Measurements from ENCODE around the gene SCFD2.
"Not testable (repeated sequence)": the region's sequence is repeated elsewhere in the genome, so short reads cannot be mapped to it uniquely, and the experiment has no call there.

SCFD2 gene

DNA sequence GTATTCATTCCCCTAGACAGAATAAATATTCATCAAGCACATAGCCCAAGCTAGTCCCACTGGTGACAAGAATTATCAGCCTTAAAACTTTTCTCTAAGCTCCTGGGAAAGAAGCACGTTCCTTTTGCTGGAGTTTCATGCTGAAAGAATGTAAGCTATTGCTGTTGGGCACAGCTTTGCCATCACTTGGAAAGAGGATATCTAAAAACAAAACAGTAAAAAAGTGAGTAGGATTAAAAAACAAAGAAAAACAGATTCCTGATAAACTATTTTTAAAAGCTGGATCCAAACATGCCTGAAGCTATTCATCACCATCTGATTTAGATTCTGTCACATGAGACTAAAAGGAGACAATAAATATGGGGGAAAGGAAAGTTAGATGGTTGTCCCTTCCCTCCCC, 176.8 kb downstream of the SCFD2 start:
- no peak for DNase-seq (ENCODE audit: low read depth in 2 of 2)

GRCh38 chr4:53186714-53187358, 179.0 kb downstream of the SCFD2 start:
- DNase-seq (ENCODE audit: low read depth in 2 of 2) = no peak

DNA sequence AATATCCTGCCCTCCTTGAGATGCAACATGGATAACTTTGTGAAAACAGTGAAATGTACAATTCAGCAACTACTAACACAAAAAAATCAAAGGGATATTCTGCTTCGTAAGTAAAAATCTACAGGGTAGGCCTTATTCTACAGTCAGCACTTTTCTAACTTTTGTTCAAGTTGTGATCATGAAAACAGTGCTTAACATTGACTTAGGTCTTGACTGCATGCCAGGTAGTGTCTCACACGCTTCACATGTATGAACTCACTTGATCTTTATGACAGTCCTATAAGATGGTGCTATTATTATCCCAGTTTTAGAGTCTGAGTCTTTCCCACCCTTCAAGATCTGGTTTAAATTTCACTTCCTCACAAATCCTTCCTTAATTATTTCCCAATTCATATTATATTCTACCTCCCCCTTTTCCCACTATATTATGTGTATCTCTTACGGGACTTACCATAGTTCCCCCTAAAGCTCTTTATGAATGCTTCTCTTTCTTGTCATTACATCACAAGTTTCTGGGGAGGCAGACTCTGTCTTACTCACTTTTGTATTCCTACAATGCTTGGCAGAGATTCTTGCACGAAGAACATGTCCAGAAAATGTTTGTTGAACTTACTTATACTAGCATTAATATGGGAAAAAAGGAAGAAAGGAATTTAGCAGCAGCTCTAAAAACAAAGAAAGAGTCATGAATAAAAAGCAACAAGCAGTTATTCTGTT, 179.8 kb downstream of the SCFD2 start:
- no peak for DNase-seq (ENCODE audit: low read depth in 2 of 2)

GRCh38 chr4:53183754-53184153, 182.1 kb downstream of the SCFD2 start:
- no peak for DNase-seq (ENCODE audit: low read depth in 2 of 2)

DNA sequence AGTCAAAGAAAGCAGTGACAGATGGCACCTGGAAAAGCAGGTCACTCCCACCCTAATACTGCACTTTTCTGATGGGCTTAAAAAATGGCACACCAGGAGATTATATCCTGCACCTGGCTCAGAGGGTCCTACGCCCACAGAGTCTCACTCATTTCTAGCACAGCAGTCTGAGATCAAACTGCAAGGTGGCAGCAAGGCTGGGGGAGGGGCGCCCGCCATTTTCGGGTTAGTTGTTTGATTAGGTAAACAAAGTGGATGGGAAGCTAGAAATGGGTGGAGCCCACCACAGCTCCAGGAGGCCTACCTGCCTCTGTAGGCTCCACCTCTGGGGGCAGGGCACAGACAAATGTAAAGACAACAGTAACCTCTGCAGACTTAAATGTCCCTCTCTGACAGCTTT, 188.1 kb downstream of the SCFD2 start:
- DNase-seq (ENCODE audit: low read depth in 2 of 2) = not testable (repeated sequence)

GRCh38 chr4:53175640-53176039, 190.2 kb downstream of the SCFD2 start:
- DNase-seq (ENCODE audit: low read depth in 2 of 2) = no peak

GRCh38 chr4:53174823-53175222, 191.0 kb downstream of the SCFD2 start:
- no peak for DNase-seq (ENCODE audit: low read depth in 2 of 2)

DNA sequence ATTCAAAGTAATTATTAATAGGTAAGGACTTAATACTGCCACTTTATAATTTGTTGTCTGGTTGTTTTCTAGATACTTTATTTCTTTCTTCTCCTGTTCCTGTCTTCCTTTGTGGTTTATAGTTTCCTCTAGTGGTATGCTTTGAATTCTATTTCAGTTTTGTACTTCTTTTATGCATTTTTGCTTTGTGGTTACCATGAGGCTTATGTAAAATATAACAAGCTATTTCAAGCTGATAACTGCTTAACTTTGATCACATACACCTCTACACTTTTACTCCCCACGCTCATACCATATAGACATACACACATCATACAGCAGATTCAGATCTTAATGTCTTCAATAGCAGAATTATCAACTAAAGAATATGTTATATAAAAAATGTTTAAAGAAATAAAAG, 192.3 kb downstream of the SCFD2 start:
- no peak for DNase-seq (ENCODE audit: low read depth in 2 of 2)

DNA sequence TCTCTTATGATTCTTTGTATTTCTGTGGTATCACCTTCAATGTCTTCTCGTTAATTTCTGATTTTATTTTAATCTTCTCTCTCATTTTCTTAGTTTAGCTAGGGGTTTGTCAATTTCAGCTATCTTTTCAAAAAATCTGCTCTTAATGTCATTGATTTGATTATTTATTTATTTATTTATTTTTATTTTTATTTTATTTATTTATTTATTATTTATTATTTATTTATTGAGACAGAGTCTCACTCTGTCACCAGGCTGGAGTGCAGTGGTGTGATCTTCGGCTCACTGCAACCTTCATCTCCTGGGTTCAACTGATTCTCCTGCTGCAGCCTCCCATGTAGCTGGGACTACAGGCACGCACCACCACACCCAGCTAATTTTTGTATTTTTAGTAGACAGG, 194.1 kb downstream of the SCFD2 start:
- no peak for DNase-seq (ENCODE audit: low read depth in 2 of 2)

DNA sequence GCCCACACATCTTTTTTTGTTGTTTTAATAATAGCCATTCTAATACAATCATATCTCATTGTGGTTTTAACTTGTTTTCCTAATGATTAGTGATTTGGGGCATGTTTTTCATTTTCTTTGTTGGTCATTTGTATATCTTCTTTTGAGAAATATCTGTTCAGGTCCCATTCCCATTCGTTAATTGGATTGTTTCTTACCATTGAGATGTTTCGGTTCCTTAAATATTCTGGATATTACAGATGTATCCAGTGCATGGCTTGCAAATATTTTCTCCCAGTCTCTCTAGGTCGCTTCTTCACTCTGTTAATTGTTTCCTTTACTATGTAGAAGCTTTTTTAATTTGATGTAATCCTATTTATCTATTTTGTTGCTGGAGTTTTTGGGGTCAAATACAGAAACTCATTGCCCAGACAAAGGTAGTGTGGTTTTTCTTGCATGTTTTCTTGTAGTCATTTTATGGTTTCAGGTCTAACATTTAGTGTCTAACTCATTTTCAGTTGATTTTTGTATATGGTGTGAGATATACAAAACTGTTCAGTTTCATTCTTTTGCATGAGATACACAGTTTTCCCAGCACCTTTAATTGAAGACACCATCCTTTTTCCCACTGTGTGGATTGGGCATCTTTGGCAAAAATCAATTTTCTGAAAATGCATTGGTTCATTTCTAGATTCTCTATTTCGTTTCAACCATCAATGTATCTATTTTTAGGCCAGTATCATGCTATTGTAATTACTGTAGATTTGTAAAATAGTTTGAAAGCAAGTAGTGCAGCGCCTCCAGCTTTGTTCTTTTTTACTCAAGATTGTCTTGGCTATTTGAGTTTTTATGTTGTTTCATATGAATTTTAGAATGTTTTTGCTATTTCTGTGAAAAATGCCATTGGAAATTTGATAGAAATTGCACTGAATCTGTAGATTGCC, 195.9 kb downstream of the SCFD2 start:
- no peak for DNase-seq (ENCODE audit: low read depth in 2 of 2)

DNA sequence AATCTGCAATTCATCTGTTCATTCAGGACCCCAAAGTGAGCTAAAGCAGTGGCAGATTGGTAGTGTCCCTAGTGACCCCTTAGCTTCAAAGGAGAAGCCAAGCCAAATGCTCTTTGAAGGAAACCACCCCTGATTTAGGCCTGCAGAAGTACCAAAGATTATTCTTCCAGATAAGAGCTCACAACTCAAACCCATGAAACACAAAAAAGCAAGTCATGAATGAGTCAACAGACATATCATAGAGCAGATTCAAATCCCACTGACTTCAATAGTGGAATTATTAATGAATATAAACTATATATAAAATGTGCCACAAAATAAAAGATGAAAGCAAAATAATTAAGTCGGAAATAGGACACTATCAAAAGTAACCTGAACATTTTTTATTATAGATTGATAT, 197.6 kb downstream of the SCFD2 start:
- no peak for DNase-seq (ENCODE audit: low read depth in 2 of 2)

DNA sequence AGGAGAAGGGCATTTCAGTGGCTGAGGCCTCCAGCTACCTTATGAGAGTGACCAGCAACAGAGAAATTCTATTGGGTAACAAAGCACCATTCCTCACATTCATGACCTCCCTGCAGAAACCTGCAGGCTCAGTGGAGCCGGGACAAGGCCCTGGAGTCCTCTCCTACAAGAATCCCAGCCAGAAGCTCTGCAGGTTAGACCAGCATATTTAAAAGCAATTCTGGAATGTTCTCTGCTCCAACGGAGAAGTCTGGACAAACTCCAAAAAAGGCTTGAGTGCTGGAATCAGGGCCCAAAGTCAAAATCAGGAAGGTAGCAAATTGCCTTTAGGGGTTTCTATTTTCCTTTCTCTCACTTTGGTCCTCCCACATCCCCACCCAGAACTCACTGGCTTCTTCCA, 202.9 kb downstream of the SCFD2 start:
- no peak for DNase-seq (ENCODE audit: low read depth in 2 of 2)

- no peak for DNase-seq (ENCODE audit: low read depth in 2 of 2)
These were observed 204.0 kb downstream of the SCFD2 start for GRCh38 chr4:53161787-53162433.

DNA sequence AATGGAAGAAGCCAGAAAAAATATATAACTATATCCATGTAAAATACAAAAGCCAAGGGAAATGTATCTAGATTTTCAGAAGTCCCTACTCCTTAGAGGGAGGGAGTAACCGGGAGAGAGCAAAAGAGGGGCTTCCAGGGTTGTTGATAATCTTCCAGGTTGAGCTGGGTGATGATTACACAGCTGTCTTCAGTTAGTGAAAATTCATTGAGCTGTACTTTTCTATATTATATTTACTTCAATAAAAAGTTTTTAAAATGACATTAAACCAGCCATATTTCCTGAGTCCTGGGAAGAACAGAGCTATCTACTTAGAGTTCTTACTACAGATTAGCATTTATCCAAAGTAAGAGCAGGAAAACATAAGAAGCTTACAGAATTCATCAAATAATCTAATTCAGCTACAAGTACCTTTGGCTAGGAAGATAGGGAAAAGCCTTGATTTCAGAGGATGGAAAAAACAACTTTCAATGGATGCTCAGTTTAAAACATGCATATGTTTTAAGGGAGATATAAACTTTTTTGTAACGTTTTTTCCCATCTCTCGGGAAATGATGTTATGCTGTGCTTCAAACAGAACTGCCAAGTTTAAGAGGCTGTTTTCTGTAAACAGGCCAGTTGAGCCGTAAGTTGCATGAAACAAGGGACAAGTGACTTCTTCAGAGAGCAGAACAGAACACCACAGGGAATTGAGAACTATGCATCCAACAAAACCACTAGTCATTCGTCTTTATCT, 204.6 kb downstream of the SCFD2 start:
- DNase-seq (ENCODE audit: low read depth in 2 of 2) = no peak

GRCh38 chr4:53156896-53157295, 209.0 kb downstream of the SCFD2 start:
- DNase-seq (ENCODE audit: low read depth in 2 of 2) = no peak

DNA sequence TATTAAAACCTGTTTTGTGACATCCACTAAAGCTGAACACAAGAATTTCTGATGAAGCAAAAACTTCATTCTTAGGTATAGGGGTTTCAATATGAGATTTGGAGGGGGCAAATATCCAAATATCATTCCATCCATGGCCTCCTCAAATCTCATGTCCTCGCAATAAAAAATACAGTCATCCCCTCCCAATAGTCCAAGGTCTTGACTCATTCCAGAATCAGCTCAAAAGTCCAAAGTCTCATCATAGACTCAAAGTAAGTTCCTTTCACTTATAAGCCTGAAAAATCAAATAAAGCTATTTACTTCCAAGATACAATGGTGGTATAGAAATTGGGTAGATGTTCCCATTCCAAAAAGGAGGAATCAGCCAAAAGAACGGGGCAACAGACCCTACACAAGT, 213.4 kb downstream of the SCFD2 start:
- no peak for DNase-seq (ENCODE audit: low read depth in 2 of 2)

DNA sequence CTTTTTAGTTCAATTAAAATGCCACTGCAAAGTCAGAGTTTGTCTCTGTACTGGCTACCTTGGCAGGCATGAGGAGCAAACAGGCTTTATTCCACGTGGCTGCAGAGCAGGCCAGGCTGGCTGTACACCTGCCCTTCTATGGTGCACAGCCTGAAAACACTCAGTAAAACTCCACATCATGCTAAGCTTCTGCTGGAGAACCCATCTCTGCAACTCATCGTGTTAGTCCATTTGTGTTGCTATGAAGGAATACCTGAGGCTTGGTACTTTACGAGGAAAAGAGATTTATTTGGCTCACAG, 214.4 kb downstream of the SCFD2 start:
- no peak for DNase-seq (ENCODE audit: low read depth in 2 of 2)

DNA sequence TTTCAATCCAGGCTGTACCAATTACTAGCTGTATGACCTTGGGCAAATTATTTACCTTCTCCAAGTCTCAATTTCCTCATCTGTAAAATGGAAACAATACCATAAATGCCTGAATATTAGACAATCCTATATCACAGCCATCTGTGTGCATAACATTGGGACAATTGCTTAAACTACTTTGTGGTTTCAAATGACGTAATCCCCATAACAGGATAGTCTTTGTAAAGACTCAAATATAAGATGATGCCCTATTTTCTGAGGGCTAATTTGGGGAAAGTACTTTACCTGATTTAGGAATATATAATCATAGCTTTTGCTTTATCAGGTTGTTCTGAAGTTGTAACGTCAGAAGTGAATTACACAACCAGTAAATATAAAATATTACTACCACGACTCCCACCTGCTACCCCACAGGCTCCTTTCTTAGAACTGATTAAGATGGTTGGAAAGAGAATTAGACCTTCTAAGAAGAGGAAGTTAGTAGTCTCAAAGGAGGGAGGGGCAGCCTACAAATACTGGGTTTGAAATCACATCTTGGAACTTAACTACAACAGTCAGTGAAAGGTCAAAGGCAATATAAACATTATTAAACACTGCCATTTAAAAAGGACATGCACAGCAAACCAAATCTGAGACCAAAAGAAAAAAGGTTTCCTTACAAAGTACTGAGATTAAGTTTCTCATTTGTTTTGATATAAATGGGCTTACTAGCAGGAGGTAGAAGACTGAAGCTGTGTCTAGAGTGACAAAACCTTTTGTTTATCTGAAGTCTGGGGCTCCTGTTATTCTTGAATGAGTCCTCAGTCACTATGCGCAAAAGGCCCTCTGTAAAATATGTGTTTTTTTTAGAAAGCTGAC, 215.0 kb downstream of the SCFD2 start:
- DNase-seq (ENCODE audit: low read depth in 2 of 2) = no peak

DNA sequence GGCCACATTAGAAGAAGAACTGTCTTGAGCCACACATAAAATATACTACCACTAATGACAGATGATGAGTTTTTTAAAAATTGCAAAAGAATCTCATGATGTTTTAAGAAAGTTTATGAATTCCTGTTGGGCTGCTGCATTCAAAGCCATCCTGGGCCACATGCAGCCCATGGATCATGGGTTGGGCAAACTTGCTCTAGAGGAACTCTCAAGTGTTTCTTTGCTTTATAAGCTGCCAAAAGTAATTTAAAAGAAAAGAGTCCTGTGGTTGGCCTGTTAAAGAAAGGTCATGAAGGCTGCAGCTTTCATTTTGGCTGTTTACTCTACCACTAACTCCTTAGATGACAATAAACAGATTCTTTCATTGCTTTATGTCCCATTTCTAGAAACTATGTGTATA, 218.2 kb downstream of the SCFD2 start:
- no peak for DNase-seq (ENCODE audit: low read depth in 2 of 2)

DNA sequence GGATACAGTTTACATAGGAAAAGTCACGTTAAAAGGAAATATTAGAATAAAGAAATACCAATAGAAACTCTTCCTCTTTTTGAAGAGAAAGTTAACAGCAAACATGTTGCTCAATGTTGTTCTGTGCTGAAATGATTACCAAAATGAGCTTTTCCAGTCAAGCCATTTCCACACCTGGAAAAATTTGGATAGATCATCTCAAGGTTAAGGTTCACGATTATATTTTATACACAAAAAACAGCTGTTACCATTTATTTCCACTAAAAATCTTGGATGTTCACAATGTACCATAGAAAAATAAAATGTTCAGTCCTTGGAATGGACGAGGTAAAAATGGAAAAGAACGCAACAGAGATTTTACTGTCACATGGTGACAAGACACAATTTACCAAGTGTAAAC, 218.7 kb downstream of the SCFD2 start:
- no peak for DNase-seq (ENCODE audit: low read depth in 2 of 2)

DNA sequence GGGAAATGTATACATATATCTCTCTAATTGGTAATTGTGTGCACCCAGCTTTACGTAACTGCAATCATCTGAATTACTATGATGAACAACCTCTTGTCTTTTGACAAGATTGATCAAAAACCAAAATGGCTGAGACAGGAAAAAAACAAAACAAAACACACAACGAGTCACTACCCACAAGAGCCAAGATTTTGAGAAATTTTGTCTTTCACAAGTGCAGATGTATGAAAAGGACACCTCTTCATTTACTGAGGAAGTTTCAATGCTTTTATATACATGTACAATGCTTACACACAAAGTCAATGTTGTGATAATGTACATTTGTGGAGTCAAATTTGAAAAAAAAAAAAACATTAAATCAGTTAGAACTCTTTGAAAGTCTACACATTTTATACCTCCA, 224.6 kb downstream of the SCFD2 start:
- no peak for DNase-seq (ENCODE audit: low read depth in 2 of 2)

Data from stimulated activated CD4-positive, alpha-beta T cell treated with anti-CD3 and anti-CD28 coated beads, Interleukin-12 subunit alpha, Interleukin-12 subunit beta, amount 100 ng/mL, for 24 hours (primary cell).